Stimulated activated CD4-positive, alpha-beta T cell treated with anti-CD3 and anti-CD28 coated beads, Interleukin-15, amount 100 ng/mL, for 1 hour (primary cell): ENCODE results near the gene CLIP3.

ENCODE experiments used
- DNase-seq, 2 donors: peaks; one replicate each; pipeline ENCODE4 v3.0.0-alpha.2; 2020; ENCODE audit warnings: low read depth in 1 of 2, low spot score in 1 of 2

CLIP3 gene

GRCh38 chr19:35978832-35979365 lies 53.8 kb downstream of the CLIP3 start:
- no peak for DNase-seq

- no peak for DNase-seq
Measured at GRCh38 chr19:35978271-35978670, 54.4 kb downstream of the CLIP3 start.

GRCh38 chr19:35977446-35978222 lies 55.0 kb downstream of the CLIP3 start:
- DNase-seq: no peak

- DNase-seq: no peak
Measured at GRCh38 chr19:35975608-35976214, 57.0 kb downstream of the CLIP3 start.

- no peak for DNase-seq
Measured at GRCh38 chr19:35973487-35973886, 59.2 kb downstream of the CLIP3 start.

- no peak for DNase-seq
Measured at GRCh38 chr19:35966771-35967170, 65.9 kb downstream of the CLIP3 start.
